Large intestine (tissue), 12 donors: Measurements from ENCODE around the gene PABPC1L2B. TPM values are rescaled to one million over a fixed set of nuclear protein-coding genes. Genes with fewer than 3 reads are reported as not detected.
"Not testable (repeated sequence)": the region's sequence is repeated elsewhere in the genome, so short reads cannot be mapped to it uniquely, and the experiment has no call there.

Experiments used
- DNase-seq, 2 donors: peaks; one replicate each; pipeline versions ENCODE4 v3.0.0 to v3.0.0-alpha.2; 2013
- H3K27ac ChIP-seq: one replicate; pipeline ENCODE4 v1.5.1; 2013; ENCODE audit warnings: low read length
- H3K27me3 ChIP-seq: 2 replicates; pipeline ENCODE4 v1.6.1; 2013; ENCODE audit warnings: low read length; ENCODE audit not compliant: control insufficient read depth, insufficient read depth
- H3K36me3 ChIP-seq: 2 replicates; pipeline ENCODE4 v1.6.1; 2013; ENCODE audit warnings: low read length; ENCODE audit not compliant: control insufficient read depth, insufficient read depth
- H3K4me1 ChIP-seq: one replicate; pipeline ENCODE4 v1.6.1; 2013; ENCODE audit warnings: low read length; ENCODE audit not compliant: control insufficient read depth, insufficient read depth
- H3K4me3 ChIP-seq: one replicate; pipeline ENCODE4 v1.5.1; 2013; ENCODE audit warnings: low read length
- H3K9me3 ChIP-seq: one replicate; pipeline ENCODE4 v1.6.1; 2013; ENCODE audit warnings: mild to moderate bottlenecking, low read depth, low read length, moderate library complexity; ENCODE audit not compliant: control insufficient read depth
- WGBS: methylation state at CpG from one replicate; pipeline ENCODE4 v1.1.5; 2013; ENCODE audit warnings: low lambda C conversion rate; ENCODE audit not compliant: insufficient coverage; 5-methylcytosine and 5-hydroxymethylcytosine counted together
- long read RNA-seq, 11 donors: transcript quantifications; one replicate each; lab custom pipeline, GENCODE V29; 2026
- polyA plus RNA-seq: library from polyadenylated mRNA; unstranded; fragments of 120-200 nt; gene quantifications from one replicate; pipeline ENCODE4 v1.2.1, GENCODE V29; 2013

The PABPC1L2B gene
- 0.04 TPM for polyA plus RNA-seq
- long read RNA-seq, donor 1: 0 reads
- long read RNA-seq, donor 2: 0 reads
- long read RNA-seq, donor 3: 0 reads
- long read RNA-seq, donor 4: 0 reads
- long read RNA-seq, donor 5: 0 reads
- long read RNA-seq, donor 6: 0 reads
- long read RNA-seq, donor 7: 0 reads
- long read RNA-seq, donor 8: 0 reads
- long read RNA-seq, donor 9: 0 reads
- long read RNA-seq, donor 10: 0 reads
- long read RNA-seq, donor 11: 0 reads

DNA sequence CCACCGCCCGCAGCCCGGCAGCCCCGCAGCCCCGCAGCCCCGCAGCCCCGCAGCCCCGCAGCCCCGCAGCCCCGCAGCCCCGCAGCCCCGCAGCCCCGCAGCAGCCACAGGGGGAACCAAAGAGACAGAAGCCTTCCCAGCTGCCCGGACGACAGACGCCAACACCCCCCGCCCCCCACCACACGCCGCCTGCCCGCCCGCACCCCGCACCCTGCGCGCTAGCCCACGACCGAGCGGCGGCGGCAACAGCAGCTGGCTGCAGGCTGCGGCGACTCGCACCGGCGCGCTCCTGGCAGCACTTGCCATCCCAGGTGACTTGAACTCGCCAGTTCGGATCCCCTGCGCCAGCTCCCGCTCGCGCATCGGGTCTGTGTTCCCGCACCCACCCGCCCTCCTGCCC, at the start of gene PABPC1L2B:
TSS of gene PABPC1L2B (plus strand) at position 207 of the 400 bp plus-strand sequence. CDS start 704 bp downstream, outside the sequence.
- H3K9me3 ChIP-seq, H3K36me3 ChIP-seq, H3K27ac ChIP-seq, H3K27me3 ChIP-seq, H3K4me1 ChIP-seq, H3K4me3 ChIP-seq, DNase-seq: not testable (repeated sequence)
- WGBS: no CpG with 5 or more reads among the region's 44 CpGs

DNA sequence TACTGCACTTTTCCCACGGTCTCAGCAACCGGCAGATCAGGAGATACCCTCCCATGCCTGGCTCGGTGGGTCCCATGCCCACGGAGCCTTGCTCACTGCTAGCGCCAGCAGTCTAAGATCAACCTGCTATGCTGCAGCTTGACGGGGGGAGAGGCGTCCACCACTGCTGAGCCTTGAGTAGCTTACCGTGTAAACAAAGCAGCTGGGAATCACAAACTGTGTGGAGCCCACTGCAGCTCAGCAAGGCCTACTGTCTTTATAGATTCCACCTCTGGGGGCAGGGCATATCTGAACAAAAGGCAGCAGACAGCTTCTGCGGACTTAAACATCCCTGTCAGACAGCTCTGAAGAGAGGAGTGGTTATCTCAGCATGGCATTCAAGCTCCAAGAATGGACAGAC, 42.8 kb upstream of the PABPC1L2B start:
- H3K27me3 ChIP-seq, H3K4me3 ChIP-seq, H3K4me1 ChIP-seq, H3K27ac ChIP-seq, H3K9me3 ChIP-seq, DNase-seq, H3K36me3 ChIP-seq: not testable (repeated sequence)
- WGBS: no CpG with 5 or more reads among the region's 9 CpGs

DNA sequence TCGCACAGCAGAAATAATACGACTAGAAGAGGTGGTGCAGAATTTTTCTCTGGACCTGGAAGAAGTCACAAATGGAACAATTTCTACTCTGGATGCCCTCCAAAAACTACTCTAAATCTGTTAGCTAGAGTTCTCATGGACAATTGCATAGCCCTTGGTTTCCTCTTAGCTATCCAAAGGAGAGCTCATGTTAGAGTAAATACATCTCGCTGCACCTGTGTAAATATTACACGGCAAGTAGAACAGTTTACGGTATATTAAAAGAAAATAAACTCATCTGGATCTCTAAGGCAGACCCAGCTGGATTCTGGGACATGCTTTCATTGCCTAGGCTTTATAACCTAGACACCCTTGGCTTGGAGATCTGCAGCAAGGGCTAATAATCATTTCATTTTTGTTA, 30.9 kb upstream of the PABPC1L2B start:
- not testable (repeated sequence) for DNase-seq, H3K36me3 ChIP-seq, H3K4me1 ChIP-seq, H3K4me3 ChIP-seq, H3K27ac ChIP-seq, H3K9me3 ChIP-seq, H3K27me3 ChIP-seq
- no CpG with 5 or more reads among the region's 5 CpGs for WGBS

DNA sequence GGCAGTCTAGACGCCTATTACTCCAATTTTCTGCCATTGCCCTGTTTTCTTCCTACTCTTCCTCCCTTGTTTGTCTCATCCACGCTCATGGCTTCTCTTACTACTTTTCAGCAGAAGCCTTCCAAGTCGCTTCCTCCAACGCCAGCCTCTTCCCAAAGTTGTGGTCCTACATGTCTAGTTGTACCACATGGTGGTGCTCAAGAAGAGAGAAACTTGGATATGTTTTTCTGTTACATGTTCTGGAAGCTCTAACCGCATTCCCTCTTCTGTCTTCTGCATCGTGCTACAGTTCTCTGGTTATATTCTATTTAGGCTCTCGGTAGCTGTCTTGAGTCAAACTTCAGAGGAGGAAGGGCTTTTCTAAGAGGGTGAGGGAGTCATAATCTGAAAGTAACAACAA, 27.9 kb upstream of the PABPC1L2B start:
- not testable (repeated sequence) for H3K9me3 ChIP-seq, H3K36me3 ChIP-seq, H3K4me3 ChIP-seq, H3K27me3 ChIP-seq, H3K27ac ChIP-seq, DNase-seq, H3K4me1 ChIP-seq
- WGBS: no CpG with 5 or more reads among the region's 7 CpGs

DNA sequence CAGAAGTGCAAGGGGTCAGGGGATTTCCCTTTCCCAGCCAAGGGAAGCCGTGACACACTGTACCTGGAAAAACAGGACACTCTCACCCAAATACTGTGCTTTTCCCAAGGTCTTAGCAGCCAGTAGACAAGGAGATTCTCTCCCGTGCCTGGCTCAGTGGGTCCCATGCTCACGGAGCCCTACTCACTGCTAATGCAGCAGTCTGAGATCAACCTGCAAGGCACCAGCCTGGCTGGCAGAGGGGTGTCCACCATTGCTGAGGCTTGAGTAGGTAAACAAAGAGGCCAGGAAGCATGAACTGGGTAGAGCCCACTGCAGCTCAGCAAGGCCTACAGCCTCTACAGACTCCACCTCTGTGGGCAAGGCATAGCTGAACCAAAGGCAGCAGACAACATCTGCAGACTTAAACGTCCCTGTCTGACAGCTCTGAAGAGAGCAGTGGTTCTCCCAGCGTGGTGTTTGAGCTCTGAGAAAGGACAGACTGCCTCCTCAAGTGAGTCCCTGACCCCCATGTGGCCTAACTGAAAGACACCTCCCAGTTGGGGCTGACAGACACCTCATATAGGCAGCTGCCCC, 21.8 kb upstream of the PABPC1L2B start:
- not testable (repeated sequence) for H3K4me3 ChIP-seq, H3K36me3 ChIP-seq, H3K9me3 ChIP-seq, H3K27me3 ChIP-seq, H3K27ac ChIP-seq, H3K4me1 ChIP-seq, DNase-seq
- WGBS: no CpG with 5 or more reads among the region's 5 CpGs

DNA sequence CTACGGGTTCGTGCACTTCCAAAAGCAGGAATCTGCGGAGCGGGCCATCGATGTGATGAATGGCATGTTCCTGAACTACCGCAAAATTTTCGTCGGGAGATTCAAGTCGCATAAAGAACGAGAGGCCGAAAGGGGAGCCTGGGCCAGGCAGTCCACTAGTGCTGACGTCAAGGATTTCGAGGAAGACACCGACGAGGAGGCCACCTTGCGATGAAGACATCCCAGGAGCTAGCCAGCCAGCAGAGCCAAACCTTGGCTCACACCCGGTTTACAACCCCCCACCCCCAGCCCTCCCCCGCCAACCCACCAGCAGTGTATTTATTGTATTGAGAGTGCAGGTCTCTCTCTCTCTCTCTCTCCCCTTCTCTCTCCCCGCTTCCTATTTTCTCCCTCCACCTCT, 1.3 kb downstream of the PABPC1L2B start:
- not testable (repeated sequence) for H3K27me3 ChIP-seq, H3K4me3 ChIP-seq, DNase-seq, H3K9me3 ChIP-seq, H3K27ac ChIP-seq, H3K36me3 ChIP-seq, H3K4me1 ChIP-seq
- whole genome bisulfite sequencing: no CpG with 5 or more reads among the region's 19 CpGs

DNA sequence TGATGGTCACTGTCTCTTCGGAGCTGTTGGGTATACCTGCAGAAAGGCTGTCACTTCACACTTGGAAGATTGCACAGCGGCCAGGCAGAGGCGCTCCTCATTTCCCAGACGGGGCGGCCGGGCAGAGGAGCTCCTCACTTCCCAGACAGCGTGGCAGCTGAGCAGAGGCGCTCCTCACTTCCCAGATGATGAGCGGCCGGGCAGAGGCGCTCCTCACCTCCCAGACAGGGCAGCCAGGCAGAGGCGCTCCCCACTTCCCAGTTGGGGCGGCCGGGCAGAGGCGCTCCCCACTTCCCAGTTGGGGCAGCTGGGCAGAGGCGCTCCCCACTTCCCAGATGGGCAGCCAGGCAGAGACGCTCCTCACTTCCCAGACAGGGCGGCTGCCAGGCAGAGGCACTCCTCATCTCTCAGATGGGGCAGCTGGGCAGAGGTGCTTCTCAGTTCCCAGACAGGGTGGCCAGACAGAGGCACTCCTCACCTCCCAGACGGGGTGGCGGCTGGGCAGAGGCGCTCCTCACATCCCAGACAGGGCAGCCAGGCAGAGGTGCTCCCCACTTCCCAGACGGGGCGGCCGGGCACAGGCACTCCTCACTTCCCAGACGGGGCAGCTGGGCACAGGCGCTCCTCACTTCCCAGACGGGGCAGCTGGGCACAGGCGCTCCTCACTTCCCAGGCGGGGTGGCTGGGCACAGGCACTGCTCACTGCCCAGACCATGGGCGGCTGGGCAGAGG, 18.8 kb downstream of the PABPC1L2B start:
- WGBS: no CpG with 5 or more reads among the region's 30 CpGs
- Histone ChIP-seq H3K4me3 (no peak overlapping the region), H3K9me3 (peaks cover 12% of the 10 kb centered on the region), H3K36me3 (no peaks in the 10 kb centered on the region), H3K4me1 (no peaks in the 10 kb centered on the region), H3K27me3 (no peaks in the 10 kb centered on the region), H3K27ac (no peak overlapping the region)
- DNase-seq: no peak

DNA sequence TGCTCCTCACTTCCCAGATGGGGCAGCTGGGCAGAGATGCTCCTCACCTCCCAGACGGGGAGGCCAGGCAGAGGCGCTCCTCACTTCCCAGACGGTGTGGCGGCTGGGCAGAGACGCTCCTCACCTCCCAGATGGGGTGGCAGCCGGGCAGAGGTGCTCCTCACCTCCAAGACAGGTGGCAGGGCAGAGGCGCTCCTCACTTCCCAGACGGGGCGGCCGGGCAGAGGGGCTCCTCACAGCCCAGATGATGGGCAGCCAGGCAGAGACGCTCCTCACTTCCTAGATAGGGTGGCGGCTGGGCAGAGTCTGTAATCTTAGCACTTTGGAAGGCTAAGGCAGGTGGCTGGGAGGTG, 19.3 kb downstream of the PABPC1L2B start:
- not testable (repeated sequence) for H3K27ac ChIP-seq, H3K4me3 ChIP-seq, H3K27me3 ChIP-seq, DNase-seq, H3K36me3 ChIP-seq, H3K4me1 ChIP-seq
- WGBS: no CpG with 5 or more reads among the region's 12 CpGs
- peaks cover 12% of the 10 kb centered on the region for H3K9me3 ChIP-seq

DNA sequence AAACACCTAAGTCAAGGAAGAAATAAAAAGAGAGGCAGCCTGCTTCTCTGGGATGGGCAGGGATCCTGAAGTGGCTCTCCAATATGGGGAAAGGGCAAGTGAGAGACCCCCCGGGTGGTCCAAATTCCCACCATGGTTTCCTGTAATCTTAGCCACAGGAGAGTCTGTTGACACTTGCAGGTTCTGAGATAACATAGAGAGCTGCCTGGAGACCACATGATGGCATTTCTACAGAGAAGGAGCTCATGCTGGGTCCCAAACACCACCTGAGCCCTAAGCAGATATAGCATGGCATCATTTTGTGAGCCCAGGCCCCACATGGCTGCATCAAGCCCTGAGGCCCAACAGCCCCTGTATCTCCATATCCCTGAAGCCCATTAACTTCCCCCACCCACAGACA, 26.1 kb downstream of the PABPC1L2B start:
- no CpG with 5 or more reads among the region's 1 CpG for WGBS
- Histone ChIP-seq H3K36me3 (no peaks in the 10 kb centered on the region), H3K27me3 (no peaks in the 10 kb centered on the region), H3K9me3 (no peaks in the 10 kb centered on the region), H3K27ac (no peak overlapping the region), H3K4me3 (no peak overlapping the region), H3K4me1 (no peaks in the 10 kb centered on the region)
- no peak for DNase-seq
